Medulla oblongata (tissue), 1 donor: Measurements from ENCODE around the gene OSTN.
"Not testable (repeated sequence)": the region's sequence is repeated elsewhere in the genome, so short reads cannot be mapped to it uniquely, and the experiment has no call there.

Experiments
- DNase-seq: peaks from one replicate; pipeline ENCODE4 v3.0.0-alpha.2; 2015; ENCODE audit errors: extremely low spot score

OSTN gene

DNA sequence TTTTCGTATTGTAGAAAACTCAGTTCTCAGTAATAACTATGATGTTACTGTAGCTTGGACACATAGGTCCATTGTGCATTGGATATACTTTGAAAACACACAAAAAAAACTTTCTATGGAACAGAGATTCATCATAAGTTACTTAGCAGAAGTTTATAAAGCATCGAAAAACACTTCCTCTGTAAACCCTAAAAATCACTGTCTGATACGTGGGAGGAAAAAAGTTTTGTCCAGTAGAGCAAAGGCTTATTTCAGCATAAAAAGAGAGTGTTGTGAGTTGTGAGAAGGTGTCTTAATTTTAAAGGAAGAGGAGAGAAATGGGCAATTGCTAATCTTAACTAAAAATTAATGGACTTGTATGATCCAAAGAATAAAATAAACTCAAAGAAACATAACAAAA is 64.8 kb downstream of the OSTN start:
- DNase-seq: no peak

DNA sequence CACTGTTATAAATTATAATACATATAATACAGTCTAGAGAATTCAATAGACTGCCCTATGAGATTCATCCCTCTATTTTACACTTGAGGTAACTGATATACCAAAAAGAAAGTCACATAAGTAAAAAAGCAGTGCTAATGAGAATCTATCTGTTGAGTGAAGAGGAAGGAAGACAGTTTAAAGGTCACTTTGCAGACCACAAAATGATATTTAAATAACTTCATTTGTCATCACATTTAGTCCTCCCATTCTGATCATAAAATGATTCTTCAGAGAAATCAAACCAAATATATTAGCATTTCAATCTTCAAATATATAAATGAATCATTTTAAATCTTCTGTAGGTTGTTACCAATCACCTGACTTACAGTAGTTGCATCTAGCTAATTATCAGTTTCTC is 69.7 kb downstream of the OSTN start:
- DNase-seq: no peak

DNA sequence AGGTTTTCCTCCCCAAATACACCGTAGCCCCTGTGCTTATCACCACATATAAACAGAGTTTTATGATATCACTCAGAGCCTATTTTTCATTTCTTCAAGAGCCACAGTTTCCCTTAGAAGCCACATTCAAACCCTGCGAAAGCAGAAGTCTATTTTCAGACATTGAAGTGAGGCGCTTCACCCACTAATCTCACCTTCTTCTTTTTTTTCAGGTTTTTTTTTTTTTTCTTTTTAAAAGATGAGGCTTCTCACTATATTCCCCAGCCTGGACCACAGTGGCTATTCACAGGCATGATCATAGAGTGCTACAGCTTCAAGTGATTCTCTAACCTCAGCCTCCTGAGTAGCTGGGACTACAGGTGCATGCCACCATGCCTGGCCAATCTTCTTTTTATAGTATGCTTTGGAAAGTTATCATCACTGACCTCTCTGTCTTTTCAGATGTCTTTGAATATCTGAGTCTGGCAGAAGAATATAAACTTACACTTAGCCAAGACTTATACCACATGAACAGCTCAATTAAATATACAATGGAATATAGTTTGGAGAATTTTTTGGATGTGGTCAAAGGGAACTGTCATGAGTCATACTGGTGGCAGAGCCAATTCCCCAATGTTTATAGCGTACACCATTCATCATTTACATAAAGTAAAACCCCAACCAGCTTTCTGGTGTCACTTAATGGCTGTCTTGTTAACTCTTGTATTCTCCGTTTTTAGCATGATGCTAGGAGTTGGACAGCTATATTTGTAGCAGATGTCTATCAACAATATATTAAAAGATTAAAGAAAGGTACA is 70.4 kb downstream of the OSTN start:
- no peak for DNase-seq

DNA sequence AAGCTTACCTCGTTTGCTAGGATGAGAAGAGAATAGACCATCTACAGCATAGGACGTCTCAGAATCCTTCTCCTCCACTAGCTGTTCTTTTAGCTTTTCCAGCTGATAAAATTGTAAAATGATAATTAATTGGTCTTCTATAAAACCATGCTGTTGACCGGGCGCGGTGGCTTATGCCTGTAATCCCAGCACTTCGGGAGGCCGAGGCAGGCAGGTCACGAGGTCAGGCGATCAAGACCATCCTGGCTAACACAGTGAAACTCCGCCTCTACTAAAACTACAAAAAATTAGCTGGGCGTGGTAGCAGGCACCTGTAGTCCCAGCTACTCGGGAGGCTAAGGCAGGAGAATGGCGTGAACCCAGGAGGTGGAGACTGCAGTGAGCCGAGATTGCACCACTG is 76.2 kb downstream of the OSTN start:
- DNase-seq: not testable (repeated sequence)

DNA sequence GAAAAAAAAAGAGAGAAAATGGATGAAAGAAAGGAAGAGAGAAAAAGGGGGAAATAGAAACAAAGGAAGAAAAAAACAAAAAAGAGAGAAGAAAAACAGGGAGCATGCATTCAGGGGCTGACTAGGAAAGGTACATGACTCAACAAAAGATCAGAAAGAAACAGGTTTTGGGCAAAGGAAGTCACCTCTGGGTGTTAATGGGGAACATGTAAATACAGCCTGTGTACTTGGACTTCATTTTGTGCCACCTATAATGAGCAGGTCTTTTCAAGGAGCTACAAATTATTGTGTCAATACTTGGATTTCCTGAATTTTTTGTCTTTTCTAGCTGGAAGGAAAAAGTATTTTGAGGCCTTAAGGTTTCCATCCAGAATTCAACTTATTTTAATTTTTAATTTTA is 76.7 kb downstream of the OSTN start:
- no peak for DNase-seq

DNA sequence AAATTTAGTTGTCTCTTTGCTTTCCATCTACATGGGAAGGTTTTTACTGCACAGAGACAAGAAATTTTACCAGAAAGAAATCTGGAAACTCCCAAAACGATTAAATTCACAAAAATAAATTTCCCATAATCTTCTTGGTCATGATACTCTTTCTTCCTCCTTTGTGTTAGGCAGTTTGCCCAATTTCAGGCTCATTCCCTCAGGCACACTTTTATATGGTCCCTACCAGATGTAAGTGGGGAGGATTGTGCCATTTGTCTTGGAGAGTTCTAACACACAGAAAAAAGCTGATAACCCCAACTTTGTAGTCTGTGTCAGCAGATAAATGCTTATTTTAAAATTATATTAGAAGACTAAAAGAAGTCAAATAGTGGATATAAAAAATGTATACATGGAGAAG is 81.1 kb downstream of the OSTN start:
- no peak for DNase-seq

DNA sequence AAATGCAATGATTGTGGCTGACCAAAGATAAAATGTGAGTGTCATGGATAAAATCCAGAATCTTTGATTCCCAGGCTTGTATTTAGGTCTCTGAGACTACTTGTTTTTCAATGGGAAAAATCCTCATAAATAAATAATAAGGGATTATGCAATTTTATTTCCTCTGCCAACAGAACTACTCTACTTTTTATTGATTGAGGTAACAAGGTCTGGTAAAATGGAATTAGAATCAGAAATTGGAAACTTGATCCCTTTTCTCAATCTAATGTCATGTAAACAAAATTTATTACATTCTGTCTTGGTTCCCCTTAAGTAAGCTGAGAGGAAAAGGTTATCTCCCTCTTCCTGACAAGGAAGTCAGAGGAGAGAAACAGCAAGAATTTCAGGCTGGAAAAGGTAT is 81.8 kb downstream of the OSTN start:
- DNase-seq: no peak

DNA sequence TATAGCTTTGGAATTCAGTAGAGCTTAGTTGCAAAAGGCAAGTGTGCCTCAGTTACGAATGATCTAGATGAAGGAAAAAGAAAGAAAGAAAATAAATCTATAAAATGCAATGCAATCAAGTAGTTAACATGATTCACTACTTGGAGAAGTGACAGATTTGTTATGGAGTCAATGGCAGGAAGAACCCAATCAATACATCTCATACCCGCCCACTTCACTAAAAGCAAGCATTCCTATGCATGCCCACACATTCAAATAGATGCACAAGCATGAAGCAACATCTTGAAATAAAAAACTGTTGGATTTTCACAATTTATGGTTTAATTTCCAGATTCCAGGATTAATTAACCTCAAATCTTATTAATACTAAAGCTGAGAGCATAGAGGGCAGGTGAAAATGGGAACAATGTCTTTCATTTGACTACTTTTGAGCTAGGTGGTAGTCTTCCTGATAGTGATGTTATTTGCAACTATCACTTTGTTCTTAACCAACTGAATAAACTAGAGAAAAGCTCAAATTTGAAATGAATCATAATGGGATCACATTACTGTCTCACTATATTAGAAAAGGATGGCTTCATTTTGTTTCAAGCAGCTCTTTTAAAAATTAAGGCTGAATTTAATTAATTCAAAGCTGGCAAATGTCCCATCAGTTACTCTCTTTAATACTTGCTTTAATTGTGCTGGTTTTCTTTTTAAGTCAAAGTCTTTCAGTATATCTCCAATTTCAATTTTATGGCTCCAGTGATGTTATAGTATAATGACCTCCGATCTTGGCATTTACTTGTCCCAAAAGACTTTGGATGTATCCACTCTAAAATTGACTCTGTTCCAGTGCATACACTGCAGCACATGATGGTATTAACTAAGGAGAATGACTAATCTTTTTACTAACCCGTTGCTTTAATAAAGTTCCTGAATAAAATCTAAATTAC is 83.5 kb downstream of the OSTN start:
- DNase-seq: no peak

DNA sequence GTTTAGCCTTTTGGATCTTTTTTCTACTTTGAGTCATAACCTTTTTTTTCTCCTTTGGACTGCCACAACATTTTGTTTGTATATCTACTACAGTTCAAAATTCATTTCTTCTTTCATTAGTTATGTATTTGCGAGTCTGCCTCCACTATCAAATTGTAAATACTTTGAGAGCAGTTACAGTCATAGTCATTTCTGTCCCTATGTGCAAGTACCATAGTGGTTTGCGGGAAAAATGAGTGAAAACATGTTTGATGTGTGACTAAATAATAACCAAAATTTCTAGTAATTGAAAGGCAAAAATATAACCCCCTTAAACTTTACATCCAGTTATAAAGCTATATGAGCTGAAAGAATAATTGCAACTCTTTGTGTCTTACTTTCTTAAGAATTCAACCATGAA is 84.4 kb downstream of the OSTN start:
- no peak for DNase-seq

DNA sequence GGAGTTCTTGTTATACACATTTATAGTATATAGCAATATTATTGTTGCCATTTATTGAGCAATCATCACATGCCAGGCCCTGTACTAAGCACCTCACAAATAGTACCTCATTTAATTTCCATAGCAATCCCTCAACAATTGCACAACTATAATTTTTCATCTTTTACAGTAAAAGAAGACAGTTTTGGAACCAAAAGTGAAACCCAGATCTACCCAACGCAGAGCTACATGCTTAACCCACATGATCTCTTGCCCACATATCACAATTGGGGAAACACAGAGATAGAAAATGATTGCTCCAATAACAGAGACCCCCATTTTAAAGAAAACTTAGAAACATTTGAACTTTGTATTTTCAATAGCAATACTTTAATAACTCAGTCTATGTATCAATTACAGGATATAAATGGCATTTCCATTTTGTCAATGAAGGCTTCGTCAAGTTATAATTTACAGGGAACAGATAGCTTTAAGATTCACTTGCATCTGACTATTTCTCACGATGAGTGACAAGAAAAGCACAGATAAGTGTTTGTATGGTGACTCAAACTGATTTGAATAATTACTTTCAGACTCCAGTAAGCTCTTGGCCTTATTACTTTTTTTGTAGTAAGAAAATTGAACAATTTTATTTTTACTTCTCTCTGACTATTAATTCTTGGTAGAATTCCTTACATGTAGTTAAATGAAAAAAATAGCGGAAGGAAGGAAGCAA is 91.4 kb downstream of the OSTN start:
- peak; percentile 32 for DNase-seq

DNA sequence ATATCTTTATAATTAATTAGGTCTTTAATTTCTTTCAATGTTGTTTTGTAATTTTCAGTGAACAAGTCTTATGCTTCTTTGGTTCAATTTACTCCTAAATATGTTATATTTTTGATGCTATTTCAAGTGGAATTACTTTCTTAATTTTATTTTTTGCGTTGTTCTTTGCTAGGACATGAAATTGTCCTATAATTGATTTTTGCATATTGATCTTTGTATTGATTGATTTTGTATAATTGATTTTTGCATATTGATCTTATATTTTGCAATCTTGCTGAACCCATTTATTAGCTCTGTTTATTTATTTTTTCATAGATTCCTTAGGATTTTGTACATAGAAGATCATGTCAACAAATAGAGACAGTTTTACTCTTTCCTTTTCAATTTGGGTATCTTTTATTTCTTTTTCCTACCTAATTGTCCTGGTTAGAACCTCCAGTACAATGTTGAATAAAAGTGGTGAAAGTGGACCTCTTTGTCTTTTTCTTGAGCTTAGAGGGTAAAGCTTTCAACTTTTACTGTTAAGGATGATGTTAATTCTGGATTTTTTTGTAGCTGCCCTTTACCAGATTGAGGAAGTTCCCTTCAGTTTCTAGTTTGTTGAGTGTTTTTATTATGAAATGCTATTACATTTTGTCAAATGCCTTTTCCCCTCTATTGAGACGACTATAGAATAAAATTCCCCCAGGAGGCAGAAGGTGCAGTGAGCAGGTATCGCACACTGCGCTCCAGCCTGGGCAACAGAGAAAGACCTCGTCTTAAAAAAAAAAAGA is 93.4 kb downstream of the OSTN start:
- DNase-seq: no peak

DNA sequence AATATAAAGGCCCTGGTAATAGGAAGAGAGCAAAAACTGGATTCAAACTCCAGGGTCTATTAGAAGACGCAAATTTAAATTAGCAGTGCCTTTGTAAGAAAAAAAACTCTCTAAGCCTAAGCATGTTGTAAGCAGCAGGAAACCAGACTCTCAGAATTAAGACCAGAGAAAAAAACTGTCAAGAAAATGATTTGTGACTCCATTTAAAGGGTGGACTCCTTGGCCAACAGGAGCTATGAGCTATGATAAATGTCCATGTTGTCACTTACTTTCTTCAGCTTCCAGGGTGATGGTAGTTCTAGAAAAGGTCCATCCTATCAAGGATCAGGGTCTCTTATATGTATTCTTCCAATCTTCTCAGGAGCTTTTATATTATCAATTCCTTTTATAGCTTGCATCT is 95.2 kb downstream of the OSTN start:
- no peak for DNase-seq

DNA sequence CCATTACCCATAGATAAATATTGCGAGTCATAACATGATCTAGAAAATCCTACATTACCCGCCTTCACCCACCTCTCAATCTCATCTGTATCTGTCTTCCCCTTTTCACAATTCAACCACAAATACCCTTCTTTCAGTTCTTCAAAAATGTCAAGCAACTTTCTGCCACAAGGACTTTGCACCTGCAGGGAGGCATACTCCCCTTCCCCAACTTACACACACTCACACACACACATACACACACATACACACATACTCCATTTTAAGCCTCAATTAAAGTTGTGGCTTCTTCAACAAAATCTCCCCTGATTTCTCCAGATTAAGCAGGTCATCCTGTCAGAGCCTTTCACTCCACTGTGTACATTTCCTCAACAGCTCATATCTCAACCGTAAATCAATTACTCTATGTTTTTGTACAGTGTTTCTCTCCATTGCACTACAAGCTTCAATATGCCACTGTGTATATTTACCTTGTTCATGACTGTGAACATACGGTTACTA is 97.0 kb downstream of the OSTN start:
- DNase-seq: no peak

DNA sequence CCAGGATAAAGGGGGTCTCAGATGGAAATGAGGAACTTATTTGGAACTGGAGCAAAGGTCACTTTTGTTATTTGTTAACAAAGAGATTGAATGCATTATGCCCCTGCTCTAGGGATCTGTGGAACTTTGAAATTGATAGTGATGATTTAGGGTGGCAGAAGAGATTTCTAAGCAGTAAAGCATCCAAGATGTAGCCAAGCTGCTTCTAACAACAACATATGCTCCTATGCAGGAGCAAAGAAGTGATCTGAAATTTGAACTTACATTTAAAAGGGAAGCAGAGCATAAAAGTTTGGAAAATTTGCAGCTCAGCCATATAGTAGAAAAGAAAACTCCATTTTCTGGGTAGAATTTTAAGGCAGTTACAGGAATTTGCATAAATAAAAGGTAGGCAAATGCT is 99.8 kb downstream of the OSTN start:
- no peak for DNase-seq

DNA sequence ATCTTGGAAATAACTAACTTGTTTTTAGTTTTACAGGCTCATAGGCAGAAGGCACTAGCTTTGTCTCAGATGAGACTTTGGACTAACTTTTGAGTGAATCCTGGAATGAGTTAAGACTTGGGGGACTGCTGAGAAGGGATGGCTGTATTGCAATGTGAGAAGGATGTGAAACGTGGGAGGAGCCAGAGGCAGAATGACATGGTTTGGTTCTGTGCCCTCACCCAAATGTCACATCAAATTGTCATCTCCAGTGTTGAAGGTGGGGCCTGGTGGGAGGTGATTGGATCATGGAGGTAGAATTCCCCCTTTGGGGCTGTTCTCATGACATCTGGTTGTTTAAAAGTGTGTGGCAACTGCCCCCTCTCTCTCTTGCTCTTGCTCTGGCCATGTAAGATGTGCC is 101.4 kb downstream of the OSTN start:
- DNase-seq: no peak

DNA sequence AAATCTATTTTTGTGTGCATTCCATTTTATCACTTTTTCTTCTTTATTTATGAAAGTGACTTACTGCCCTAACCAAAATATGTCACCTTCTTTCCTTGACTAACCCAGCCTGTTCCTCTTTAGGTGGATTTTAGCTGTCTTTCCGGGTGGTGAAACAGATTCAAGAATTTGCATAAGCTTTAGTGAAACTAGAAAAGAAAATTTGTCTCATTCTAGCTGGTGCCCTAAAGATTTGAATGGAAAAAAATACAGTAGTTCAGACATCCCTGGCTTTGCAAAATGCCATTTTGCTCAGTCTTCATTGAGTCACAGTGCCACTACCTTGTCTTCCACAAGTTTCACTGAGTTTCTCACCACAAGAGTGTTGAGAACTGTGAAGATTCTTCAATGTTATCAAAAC is 102.0 kb downstream of the OSTN start:
- no peak for DNase-seq

DNA sequence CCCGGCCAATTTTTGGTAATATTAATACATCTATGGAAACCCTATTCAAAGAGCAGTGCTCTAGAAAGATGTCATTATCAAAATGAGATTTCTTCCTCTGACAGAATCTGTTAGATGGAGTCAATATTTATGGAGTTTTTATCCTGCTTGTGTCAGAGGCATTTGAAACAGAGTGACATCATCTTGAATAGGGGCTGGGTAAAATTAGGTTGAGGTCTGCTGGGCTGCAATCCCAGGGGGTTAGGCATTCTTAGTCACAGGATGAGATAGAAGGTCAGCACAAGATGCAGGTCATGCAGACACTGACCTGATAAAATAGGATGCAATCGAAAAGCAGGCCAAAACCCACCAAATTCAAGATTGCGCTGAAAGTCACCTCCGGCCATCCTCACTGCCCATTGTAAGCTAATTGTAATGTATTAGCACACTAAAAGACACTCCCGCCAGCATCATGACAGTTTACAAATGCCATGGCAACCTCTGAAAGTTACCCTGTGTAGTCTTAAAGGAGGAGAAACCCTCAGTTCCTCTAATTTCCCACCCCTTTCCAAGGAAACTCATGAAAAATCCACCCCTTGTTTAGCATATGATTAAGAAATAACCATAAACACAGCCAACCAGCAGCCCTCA is 102.9 kb downstream of the OSTN start:
- no peak for DNase-seq

DNA sequence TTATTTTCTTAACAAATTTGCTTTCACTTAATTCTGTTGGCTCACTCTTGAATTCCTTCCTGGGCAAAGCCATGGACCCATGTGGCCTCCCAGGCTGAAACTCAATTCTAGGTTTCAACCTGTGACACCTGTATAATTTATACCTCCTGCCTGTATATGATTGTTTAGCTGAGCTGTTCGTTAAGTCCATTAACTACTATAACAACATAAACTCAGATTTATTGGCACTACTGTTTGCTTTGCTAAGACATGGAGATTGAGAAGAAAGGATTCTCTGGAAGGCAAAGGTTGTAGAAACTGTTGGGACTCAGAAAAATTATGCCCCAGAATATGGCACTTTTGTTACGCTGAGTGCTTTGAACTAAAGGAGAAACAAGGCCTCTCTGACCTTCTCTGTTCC is 103.4 kb downstream of the OSTN start:
- no peak for DNase-seq

DNA sequence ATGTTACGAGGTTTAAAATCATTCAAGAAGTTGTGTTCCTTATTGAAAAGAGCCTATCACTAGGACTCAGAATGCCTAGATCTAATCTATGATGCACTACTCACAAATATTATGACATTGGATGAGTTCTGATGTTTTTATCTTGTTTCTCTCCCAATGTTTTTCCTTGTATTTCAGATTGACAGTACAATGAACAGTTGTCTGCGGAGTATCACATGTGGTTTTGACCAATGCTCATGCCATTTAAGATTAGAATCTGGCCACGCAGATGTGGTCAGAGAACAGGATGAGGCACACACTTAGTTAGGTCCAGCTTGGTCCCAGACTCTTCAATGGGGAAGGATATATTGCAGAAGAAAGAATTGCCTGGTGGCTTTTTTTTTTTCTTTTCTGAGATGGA is 104.6 kb downstream of the OSTN start:
- peak; percentile 33 for DNase-seq

DNA sequence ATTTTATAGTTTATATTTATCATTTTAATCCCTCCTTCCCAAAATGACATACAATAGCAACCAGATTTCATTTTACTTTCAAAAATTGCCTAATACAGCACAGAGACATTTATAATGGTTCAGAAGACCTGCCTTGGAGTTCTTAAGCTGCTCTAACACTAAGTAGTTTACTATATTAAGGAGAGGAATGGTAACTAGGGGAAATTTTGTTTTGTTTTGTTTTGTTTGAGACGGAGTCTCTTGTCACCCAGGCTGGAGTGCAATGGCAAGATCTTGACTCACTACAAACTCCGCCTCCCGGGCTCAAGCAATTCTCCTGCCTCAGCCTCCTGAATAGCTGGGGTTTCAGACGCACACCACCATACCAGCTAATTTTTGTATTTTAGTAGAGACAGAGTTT is 107.4 kb downstream of the OSTN start:
- no peak for DNase-seq

DNA sequence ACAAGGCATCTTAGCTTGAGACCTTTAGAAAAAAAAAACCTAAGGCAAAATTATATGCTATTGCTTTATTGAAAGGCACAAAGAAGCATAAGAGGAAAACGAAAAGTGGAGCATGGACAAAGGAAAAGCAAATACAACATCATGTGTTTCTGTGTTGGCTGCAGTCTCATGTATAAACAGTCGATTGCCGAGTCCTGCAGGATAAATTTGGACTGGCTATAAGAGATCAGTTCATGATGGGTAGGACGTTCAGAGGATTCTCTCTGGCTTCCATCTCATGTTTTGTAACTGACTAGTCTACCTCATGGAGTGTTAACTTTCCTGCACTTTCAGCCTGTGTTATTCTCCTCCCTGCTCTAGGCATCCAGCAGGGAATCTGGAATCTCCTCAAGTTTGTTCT is 108.3 kb downstream of the OSTN start:
- no peak for DNase-seq
